Transverse colon (tissue), 4 donors: ENCODE results near the gene CNBD2. TPM values are rescaled to one million over a fixed set of nuclear protein-coding genes. Genes with fewer than 3 reads are reported as not detected.
"Not testable (repeated sequence)": the region's sequence is repeated elsewhere in the genome, so short reads cannot be mapped to it uniquely, and the experiment has no call there.

Experiments used
- DNase-seq: peaks from one replicate; pipeline ENCODE4 v3.0.0-alpha.2; 2019
- H3K27ac ChIP-seq, 4 donors: fragments of 200-600 bp; sonication (generic); 2 replicates each; pipeline ENCODE4 v1.5.1; 2016 to 2018; ENCODE audit warnings: inconsistent platforms in 4 of 4
- H3K27me3 ChIP-seq: fragments of 200-600 bp; sonication (generic); 2 replicates; pipeline ENCODE4 v1.5.1; 2017; ENCODE audit warnings: inconsistent platforms
- H3K36me3 ChIP-seq, 4 donors: fragments of 200-600 bp; sonication (generic); 2 replicates each; pipeline ENCODE4 v1.5.1; 2017 to 2019; ENCODE audit warnings: inconsistent platforms in 4 of 4
- H3K4me1 ChIP-seq, 4 donors: fragments of 200-600 bp; sonication (generic); 2 replicates each; pipeline ENCODE4 v1.5.1; 2017 to 2020; ENCODE audit warnings: inconsistent platforms in 4 of 4
- H3K4me3 ChIP-seq, 4 donors: fragments of 200-600 bp; sonication (generic); 1 replicate in 1 of 4; 2 replicates in 3 of 4; pipeline versions ENCODE4 v1.5.1 to v1.6.1; 2017 to 2019; ENCODE audit warnings: inconsistent platforms in 4 of 4
- H3K9me3 ChIP-seq, 2 donors: fragments of 200-600 bp; sonication (generic); 2 replicates each; pipeline ENCODE4 v1.5.1; 2017 to 2019; ENCODE audit warnings: inconsistent platforms in 2 of 2
- EP300 ChIP-seq: sonication (generic); formaldehyde crosslinking; IDR thresholded peaks from one replicate; pipeline ENCODE4 v1.6.1; 2017; ENCODE audit warnings: antibody characterized with exemption, low read depth
- POLR2A ChIP-seq: fragments of 450-650 bp; IDR thresholded peaks from one replicate; pipeline ENCODE4 v1.6.1; 2016; ENCODE audit warnings: antibody characterized with exemption, mild to moderate bottlenecking, moderate library complexity
- POLR2AphosphoS5 ChIP-seq, 3 donors: sonication (generic); formaldehyde crosslinking; IDR thresholded peaks; one replicate each; pipeline ENCODE4 v1.6.1; 2016; ENCODE audit warnings: antibody characterized with exemption in 3 of 3
- WGBS, 2 donors: methylation state at CpG; one replicate each; pipeline ENCODE4 v1.1.5; 2018; ENCODE audit warnings: low coverage in 1 of 2; 5-methylcytosine and 5-hydroxymethylcytosine counted together
- in situ Hi-C, 4 donors: fragments of 200-750 bp; cut with MboI; loops; one replicate each; pipeline versions ENCODE4 v1.15.0 to v1.15.1; 2017; ENCODE audit warnings: low sequenced_read_pairs in 3 of 4, low pct_ligation_motif_present in 1 of 4, low pct_unique_long_range_greater_than_20kb in 1 of 4
- intact Hi-C: fragments of 100-400 bp; cut with DNase I; formaldehyde crosslinking; loops from one replicate; pipeline ENCODE4 v1.15.1; 2023; ENCODE audit warnings: low total_unique reads
- total RNA-seq, 4 donors: library from RNA; depleted of rRNA; stranded (reverse); fragments of >200 nt; gene quantifications; one replicate each; pipeline ENCODE4 v1.1.0, GENCODE V29; 2016
- TF ChIP-seq, protein P1 (sequence below), 5 experiments: fragments of 200-600 bp in 3 of 5; fragments of 450-650 bp in 2 of 5; sonication (generic) in 3 of 5; IDR thresholded peaks; 1 replicate in 2 of 5; 2 replicates in 3 of 5; pipeline ENCODE4 v1.5.1; 2016 to 2017; ENCODE audit warnings: antibody characterized with exemption in 5 of 5, inconsistent platforms in 3 of 5, mild to moderate bottlenecking in 2 of 5, moderate library complexity in 1 of 5

Gene CNBD2
- total RNA-seq, 4 donors from 2014 or later, result 6.2 to 9.4 (median 7.8) TPM; not detected in 1

DNA sequence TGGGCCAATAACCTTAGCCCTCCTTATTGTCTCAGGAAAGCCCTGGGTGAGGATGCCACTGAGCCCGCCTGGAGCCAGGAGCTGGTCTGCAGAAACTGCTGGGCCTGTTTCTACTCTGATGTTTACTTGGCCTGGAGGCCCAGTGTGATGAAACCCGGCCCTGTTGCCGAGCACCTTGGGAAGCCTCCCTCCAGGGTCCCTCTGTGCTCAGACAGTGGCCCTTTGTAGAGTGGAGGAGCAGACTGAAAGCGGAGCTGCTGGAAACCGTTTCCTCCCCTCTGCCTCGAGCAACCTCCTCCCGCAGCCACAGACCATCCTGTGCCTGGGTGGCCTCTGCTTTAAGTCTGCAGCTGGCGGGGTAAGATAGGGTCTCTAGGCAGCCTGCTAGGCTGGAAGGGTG, 102.1 kb downstream of the CNBD2 start:
- TF ChIP-seq POLR2AphosphoS5 (IDR thresholded peaks at IDR 0.05) (no peak), POLR2A (no peak)
- intact Hi-C loops, result no loop called here
- no peak overlapping the region for H3K27ac ChIP-seq
- H3K4me3 ChIP-seq, result no peak overlapping the region
- H3K27me3 ChIP-seq, result no peaks in the 10 kb centered on the region
- H3K36me3 ChIP-seq, result no peaks in the 10 kb centered on the region
- no peaks in the 10 kb centered on the region for H3K9me3 ChIP-seq
- H3K4me1 ChIP-seq, result peaks cover 2 to 7% (median 5%) of the 10 kb centered on the region in 4 donors
- in situ Hi-C loops, result no loop called here
- DNase-seq, result no peak
- WGBS, 2 donors, result 72% methylated on average over 8 of the region's 8 CpGs; no CpG with 5 or more reads in 1 of the 2 donors

DNA sequence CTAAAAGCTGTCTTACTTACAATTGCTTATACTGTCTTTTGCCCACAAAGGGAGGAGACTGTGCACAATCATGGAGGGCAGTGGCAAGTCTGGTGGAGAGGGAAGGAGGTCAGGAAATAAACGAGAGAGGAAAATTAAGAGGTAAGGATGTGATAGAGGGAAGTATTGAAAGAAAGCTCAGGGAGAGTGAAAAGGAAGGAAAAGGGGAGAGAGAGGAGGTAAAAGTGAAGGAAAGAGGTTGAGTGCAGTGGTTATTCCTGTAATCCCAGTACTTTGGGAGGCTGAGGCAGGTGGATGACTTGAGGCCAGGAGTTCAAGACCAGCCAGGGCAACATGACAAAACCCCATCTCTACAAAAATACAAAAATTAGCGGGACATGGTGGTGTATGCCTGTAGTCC, 103.5 kb downstream of the CNBD2 start:
- WGBS, 2 donors, result 29 to 86% methylated on average over 1 to 2 of the region's 2 CpGs
- no peaks in the 10 kb centered on the region for H3K27me3 ChIP-seq
- no peaks in the 10 kb centered on the region for H3K4me1 ChIP-seq
- intact Hi-C loops, result no loop called here
- TF ChIP-seq POLR2A, result no peak
- TF ChIP-seq POLR2AphosphoS5 (IDR thresholded peaks at IDR 0.05), result no peak
- TF ChIP-seq, protein P1, sequence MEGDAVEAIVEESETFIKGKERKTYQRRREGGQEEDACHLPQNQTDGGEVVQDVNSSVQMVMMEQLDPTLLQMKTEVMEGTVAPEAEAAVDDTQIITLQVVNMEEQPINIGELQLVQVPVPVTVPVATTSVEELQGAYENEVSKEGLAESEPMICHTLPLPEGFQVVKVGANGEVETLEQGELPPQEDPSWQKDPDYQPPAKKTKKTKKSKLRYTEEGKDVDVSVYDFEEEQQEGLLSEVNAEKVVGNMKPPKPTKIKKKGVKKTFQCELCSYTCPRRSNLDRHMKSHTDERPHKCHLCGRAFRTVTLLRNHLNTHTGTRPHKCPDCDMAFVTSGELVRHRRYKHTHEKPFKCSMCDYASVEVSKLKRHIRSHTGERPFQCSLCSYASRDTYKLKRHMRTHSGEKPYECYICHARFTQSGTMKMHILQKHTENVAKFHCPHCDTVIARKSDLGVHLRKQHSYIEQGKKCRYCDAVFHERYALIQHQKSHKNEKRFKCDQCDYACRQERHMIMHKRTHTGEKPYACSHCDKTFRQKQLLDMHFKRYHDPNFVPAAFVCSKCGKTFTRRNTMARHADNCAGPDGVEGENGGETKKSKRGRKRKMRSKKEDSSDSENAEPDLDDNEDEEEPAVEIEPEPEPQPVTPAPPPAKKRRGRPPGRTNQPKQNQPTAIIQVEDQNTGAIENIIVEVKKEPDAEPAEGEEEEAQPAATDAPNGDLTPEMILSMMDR (IDR thresholded peaks at IDR 0.05), result no peak
- TF ChIP-seq EP300, result no peak
- in situ Hi-C loops, result no loop called here
- no peak for DNase-seq
- H3K9me3 ChIP-seq, result no peaks in the 10 kb centered on the region
- H3K36me3 ChIP-seq, result no peaks in the 10 kb centered on the region
- no peak overlapping the region for H3K27ac ChIP-seq
- H3K4me3 ChIP-seq, result no peak overlapping the region

DNA sequence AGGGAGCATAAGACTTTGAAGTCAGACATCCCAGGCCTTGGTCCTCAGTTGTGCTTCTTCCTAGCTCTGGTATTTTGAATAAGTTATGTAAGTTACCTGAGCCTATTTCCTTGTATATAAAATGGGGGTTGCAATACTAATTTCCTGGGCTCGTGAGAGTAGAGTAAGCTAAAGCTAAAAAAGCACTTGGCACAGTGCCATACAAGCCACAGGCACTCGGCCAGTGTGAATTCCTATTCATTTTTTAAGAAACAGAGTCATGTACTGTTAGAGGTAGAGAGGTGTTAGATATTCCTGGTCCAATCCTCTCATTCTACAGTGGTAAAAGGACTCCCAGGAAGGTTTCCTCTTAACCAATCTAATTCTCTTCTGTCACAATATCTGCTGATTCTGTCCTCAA, 106.6 kb downstream of the CNBD2 start:
- H3K4me1 ChIP-seq, result no peaks in the 10 kb centered on the region
- WGBS, 2 donors, result 27 to 39% methylated on average over 2 of the region's 2 CpGs
- intact Hi-C loops (no loop called here), in situ Hi-C loops (no loop called here)
- DNase-seq, result no peak
- no peaks in the 10 kb centered on the region for H3K9me3 ChIP-seq
- H3K27me3 ChIP-seq, result no peaks in the 10 kb centered on the region
- no peak overlapping the region for H3K27ac ChIP-seq
- H3K36me3 ChIP-seq, result no peaks in the 10 kb centered on the region
- no peak overlapping the region for H3K4me3 ChIP-seq
- TF ChIP-seq POLR2A, result no peak
- TF ChIP-seq, protein P1 (IDR thresholded peaks at IDR 0.05), result no peak
- no peak for TF ChIP-seq EP300
- TF ChIP-seq POLR2AphosphoS5 (IDR thresholded peaks at IDR 0.05), result no peak

DNA sequence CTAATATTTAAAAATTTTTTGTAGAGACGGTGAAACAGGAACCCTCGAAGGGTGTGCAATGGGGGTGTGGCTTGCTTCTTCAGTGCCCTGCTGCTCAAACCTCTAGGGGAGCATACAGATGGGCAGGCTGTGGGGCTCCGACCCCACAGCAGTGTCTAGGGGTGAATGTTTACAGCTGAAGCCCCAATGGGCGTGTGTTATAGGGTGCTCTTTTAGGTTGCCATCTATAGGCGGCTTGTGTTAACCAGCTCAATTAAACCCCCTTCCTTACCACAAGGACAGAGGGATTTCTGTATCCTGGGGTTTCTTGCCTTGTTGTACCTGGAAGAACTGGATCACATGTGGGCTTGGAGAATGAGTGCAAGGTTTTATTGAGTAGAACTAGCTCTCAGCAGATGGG, 109.4 kb downstream of the CNBD2 start:
- in situ Hi-C loops, H3K4me1 ChIP-seq, H3K36me3 ChIP-seq, H3K9me3 ChIP-seq, H3K27me3 ChIP-seq, DNase-seq, H3K27ac ChIP-seq, H3K4me3 ChIP-seq, intact Hi-C loops: not testable (repeated sequence)
- 40 to 55% methylated on average over 1 to 5 of the region's 5 CpGs for WGBS, 2 donors

DNA sequence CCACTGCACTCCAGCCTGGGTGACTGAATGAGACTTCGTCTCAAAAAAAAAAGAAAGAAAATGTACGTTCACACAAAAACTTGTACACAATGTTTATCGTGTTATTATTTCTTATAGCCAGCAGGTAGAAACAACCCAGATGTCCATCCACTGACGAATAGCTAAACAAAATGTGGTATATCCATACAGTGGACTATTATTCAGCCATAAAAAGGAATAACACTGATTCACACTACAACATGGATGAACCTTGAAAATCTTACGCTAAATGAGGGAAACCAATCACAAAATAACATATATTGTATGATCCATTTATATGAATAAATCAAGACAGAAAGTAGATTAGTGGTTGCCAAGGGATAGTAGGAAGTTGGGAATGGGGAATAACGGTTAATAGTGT, 111.1 kb downstream of the CNBD2 start:
- Histone ChIP-seq H3K9me3 (no peaks in the 10 kb centered on the region), H3K27me3 (no peaks in the 10 kb centered on the region), H3K36me3 (no peaks in the 10 kb centered on the region), H3K4me1 (peaks cover 5 to 13% (median 10%) of the 10 kb centered on the region in 4 donors), H3K4me3 (no peak overlapping the region), H3K27ac (no peak overlapping the region)
- TF ChIP-seq POLR2A (no peak), POLR2AphosphoS5 (IDR thresholded peaks at IDR 0.05) (no peak), EP300 (no peak)
- TF ChIP-seq, protein P1 (IDR thresholded peaks at IDR 0.05), result no peak
- no peak for DNase-seq
- in situ Hi-C loops, result no loop called here
- intact Hi-C loops, result no loop called here
- 85 to 94% methylated on average over 4 to 6 of the region's 6 CpGs for WGBS, 2 donors

DNA sequence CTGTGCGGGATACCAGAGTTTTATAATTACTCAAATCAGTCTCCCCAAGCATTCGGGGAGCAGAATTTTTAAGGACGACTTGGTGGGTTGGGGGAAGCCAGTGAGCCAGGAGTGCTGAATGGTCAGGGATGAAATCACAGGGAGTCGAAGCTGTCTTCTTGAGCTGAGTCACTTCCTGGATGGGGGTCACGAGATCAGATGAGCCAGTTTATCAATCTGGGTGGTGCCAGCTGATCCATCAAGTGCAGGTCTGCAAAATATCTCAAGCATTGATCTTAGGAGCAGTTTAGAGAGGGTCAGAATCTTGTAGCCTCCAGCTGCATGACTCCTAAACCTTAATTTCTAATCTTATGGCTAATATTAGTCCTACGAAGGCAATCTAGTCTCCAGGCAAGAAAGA, 111.6 kb downstream of the CNBD2 start:
- H3K36me3 ChIP-seq, DNase-seq, H3K9me3 ChIP-seq, intact Hi-C loops, H3K27ac ChIP-seq, H3K4me3 ChIP-seq, in situ Hi-C loops, H3K27me3 ChIP-seq: not testable (repeated sequence)
- peaks cover 5 to 13% (median 10%) of the 10 kb centered on the region in 4 donors for H3K4me1 ChIP-seq
- 82% methylated on average over 6 of the region's 6 CpGs; no CpG with 5 or more reads in 1 of the 2 donors for WGBS, 2 donors
